Naive thymus-derived CD8-positive, alpha-beta T cell (primary cell): ENCODE measurements around the gene PRR15L. TPM values are rescaled to one million over a fixed set of nuclear protein-coding genes. Genes with fewer than 3 reads are reported as not detected.
"Not testable (repeated sequence)": the region's sequence is repeated elsewhere in the genome, so short reads cannot be mapped to it uniquely, and the experiment has no call there.

ENCODE experiments used
- ATAC-seq, 2 donors: fragments of 150-1000 bp; cut with Tn5 transposase in 1 of 2; sonication (Bioruptor Pico), chemical (Tn5 transposase) in 1 of 2; 1 replicate in 1 of 2; 2 replicates in 1 of 2; pipeline ENCODE4 v1.10.0; 2021; ENCODE audit warnings: mild to moderate bottlenecking in 2 of 2, moderate library complexity in 2 of 2
- POLR2A ChIA-PET: fragments of 350-600 bp; sonication (Branson Sonifier 250); formaldehyde crosslinking; loops from one replicate; lab custom pipeline; 2021; ENCODE audit warnings: antibody characterized with exemption; lab: Charles Lee
- DNase-seq, 10 donors: peaks; one replicate each; pipeline versions ENCODE4 v3.0.0 to v3.0.0-alpha.2; 2020 to 2022
- H3K27ac Mint-ChIP-seq, 10 donors: one replicate each; pipeline ENCODE4 v1.8.0; 2020 to 2022; ENCODE audit warnings: mild to moderate bottlenecking in 10 of 10, mixed read lengths in 10 of 10, moderate library complexity in 4 of 10, inconsistent platforms in 1 of 10
- H3K27me3 Mint-ChIP-seq, 5 donors: one replicate each; pipeline ENCODE4 v1.8.0; 2021 to 2022; ENCODE audit warnings: mixed read lengths in 5 of 5
- H3K36me3 Mint-ChIP-seq, 3 donors: one replicate each; pipeline ENCODE4 v1.8.0; 2020 to 2022; ENCODE audit warnings: mixed read lengths in 3 of 3, mild to moderate bottlenecking in 2 of 3, inconsistent platforms in 1 of 3
- H3K4me1 Mint-ChIP-seq, 4 donors: one replicate each; pipeline ENCODE4 v1.8.0; 2021 to 2022; ENCODE audit warnings: mixed read lengths in 4 of 4
- H3K4me3 Mint-ChIP-seq, 10 donors: one replicate each; pipeline ENCODE4 v1.8.0; 2020 to 2022; ENCODE audit warnings: mild to moderate bottlenecking in 10 of 10, mixed read lengths in 10 of 10, moderate library complexity in 6 of 10, inconsistent platforms in 1 of 10
- H3K9me3 Mint-ChIP-seq, 9 donors: one replicate each; pipeline ENCODE4 v1.8.0; 2020 to 2022; ENCODE audit warnings: mixed read lengths in 9 of 9, mild to moderate bottlenecking in 3 of 9, inconsistent platforms in 1 of 9, moderate library complexity in 1 of 9
- polyA plus RNA-seq, 3 donors: library from polyadenylated mRNA; unstranded; fragments of 300-500 nt; fragmentation: Illumina TruSeq; gene quantifications; one replicate each; pipeline ENCODE4 v1.2.3, GENCODE V29; 2021
- total RNA-seq, 8 experiments: library from RNA in 2 of 8; stranded (reverse) in 2 of 8; gene quantifications; one replicate each; pipeline ENCODE4 v1.2.3 and lab custom pipeline; 2021 to 2026

Gene PRR15L, protein sequence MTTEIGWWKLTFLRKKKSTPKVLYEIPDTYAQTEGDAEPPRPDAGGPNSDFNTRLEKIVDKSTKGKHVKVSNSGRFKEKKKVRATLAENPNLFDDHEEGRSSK
- total RNA-seq: not detected
- polyA plus RNA-seq: under 1 TPM; 0.14 to 0.36 (median 0.16) TPM
- total RNA-seq (lab: John Stamatoyannopoulos, UW): 0 reads per million in 6 experiments

DNA sequence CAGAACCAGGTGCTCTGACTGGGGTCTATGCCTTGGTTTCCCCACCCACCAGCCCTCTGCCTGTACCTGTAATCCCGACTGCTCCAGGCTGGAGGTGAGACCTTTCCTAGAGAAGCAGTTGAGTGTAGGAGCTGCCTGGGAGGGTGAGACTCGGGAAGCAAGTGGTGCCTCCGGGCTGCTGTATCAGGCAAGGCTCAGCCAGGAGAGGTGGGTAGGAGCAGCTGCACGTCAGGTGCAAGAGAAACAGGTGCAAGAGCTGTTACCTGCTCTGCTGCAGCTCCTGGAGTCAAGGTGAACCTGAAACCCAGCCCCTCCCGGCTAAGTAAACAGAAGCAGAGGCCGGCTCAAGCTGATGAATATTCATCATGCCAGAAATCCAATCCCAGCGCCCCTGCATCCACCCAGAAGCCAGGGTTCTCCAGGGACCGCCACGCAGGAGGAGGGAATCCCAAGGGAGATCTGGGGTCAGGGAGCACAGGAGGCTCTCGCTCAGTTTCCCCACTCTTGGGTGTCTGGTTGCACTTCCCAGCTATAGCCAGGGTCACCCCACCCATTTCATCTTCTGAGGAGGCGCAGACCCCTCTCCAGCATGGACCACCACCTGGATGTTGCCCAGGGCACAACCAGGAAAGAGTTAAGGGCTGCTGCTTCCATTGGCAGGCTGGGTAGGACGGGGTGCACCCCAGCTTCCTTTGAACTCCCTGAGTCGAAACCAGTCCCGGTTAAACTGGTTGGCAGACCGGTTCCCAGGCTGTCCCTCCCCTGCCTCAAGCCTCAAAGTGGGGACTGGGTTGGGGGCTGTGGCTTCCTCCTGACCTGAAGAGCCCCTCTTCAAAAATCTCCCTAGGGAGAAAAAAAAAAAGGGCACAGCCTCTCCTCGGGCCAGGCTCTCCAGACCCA is at the start of gene PRR15L:
TSS of gene PRR15L (minus strand) at position 293 of the 900 bp plus-strand sequence. CDS start 4,649 bp downstream, outside the sequence.
- ATAC-seq: no peak

DNA sequence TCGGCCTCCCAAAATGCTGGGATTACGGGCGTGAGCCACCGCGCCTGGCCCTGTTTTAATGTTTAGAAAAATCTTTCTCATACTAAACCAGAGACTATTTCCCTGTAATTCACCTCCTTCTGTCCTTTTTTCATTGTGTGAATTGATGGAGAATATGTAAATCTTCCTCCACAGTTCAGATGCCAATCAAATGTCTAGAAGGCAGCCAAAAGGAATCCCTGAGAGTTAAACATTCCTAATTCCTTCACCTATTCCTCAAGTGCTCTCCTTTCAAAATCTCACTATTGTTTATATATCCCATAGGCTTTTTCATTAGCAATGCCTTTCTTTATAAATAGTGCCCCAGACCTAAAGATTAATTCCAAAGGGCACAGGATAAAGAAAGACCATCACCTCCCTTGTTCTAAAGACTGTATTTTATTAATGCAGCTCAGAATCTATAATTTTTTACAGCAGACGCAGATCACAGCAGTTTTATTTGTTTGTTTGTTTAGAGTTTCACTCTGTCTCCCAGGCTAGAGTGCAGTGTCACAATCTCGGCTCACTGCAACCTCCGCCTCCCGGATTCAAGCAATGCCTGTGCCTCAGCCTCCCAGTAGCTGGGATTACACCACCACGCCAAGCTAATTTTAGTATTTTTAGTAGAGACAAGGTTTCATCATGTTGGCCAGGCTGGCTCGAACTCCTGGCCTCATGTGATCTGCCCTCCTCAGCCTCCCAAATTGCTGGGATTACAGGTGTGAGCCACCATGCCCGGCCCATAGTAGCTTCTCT is 49.4 kb upstream of the PRR15L start:
- Mint-ChIP-seq H3K27me3 (peaks cover 18 to 47% (median 34%) of the 10 kb centered on the region in 5 donors), H3K9me3 (no peaks in the 10 kb centered on the region), H3K36me3 (no peaks in the 10 kb centered on the region), H3K27ac (peak overlapping the region in 1 of 10 donors; percentile 0), H3K4me1 (peaks cover 7 to 17% (median 11%) of the 10 kb centered on the region in 4 donors), H3K4me3 (no peak overlapping the region)
- POLR2A ChIA-PET: no interaction called here
- no peak for ATAC-seq
- no peak for DNase-seq

More for the DNA sequence above, at the start of gene PRR15L:
- POLR2A ChIA-PET: interaction anchor here (1.0 to 1.5 kb wide), 2 partner anchors 13 to 33 kb away, joined by 3 to 5 read pairs; partner anchors contain the start of gene CDK5RAP3
- peaks cover 0 to 4% (median 4%) of the 10 kb centered on the region in 3 donors for H3K36me3 Mint-ChIP-seq
- no peak within 1 kb of the TSS for H3K4me3 Mint-ChIP-seq
- no peaks in the 10 kb centered on the region for H3K27me3 Mint-ChIP-seq
- no peak for DNase-seq
- peaks cover 0 to 5% (median 1%) of the 10 kb centered on the region in 4 donors for H3K4me1 Mint-ChIP-seq
- H3K9me3 Mint-ChIP-seq: no peaks in the 10 kb centered on the region
- H3K27ac Mint-ChIP-seq: no peak within 1 kb of the TSS

DNA sequence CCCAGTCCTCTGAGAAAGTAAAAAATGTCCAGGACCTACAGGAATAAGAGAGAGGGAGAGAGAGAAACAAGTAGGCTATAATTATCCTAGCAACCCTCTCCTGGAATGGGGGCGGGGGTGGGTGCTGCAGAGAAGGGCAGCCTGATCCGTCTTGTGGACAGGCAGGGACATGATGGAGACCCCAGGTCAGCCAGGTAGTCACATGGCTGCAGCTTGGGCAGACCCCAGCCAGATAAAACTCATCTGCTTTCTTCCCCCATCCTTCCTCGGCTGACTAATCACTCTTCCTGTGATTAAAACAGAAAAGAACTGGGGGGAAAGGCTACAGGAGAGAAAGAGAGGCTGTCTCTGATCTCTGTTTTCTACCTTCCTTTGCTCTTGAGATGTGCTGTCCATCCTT is 47.3 kb upstream of the PRR15L start:
- Mint-ChIP-seq H3K27ac (no peak overlapping the region), H3K36me3 (no peaks in the 10 kb centered on the region), H3K9me3 (no peaks in the 10 kb centered on the region), H3K4me3 (no peak overlapping the region), H3K4me1 (peaks cover 0 to 11% (median 0%) of the 10 kb centered on the region in 4 donors), H3K27me3 (peaks cover 9 to 32% (median 25%) of the 10 kb centered on the region in 5 donors)
- POLR2A ChIA-PET: no interaction called here
- DNase-seq (no peak), ATAC-seq (no peak)

DNA sequence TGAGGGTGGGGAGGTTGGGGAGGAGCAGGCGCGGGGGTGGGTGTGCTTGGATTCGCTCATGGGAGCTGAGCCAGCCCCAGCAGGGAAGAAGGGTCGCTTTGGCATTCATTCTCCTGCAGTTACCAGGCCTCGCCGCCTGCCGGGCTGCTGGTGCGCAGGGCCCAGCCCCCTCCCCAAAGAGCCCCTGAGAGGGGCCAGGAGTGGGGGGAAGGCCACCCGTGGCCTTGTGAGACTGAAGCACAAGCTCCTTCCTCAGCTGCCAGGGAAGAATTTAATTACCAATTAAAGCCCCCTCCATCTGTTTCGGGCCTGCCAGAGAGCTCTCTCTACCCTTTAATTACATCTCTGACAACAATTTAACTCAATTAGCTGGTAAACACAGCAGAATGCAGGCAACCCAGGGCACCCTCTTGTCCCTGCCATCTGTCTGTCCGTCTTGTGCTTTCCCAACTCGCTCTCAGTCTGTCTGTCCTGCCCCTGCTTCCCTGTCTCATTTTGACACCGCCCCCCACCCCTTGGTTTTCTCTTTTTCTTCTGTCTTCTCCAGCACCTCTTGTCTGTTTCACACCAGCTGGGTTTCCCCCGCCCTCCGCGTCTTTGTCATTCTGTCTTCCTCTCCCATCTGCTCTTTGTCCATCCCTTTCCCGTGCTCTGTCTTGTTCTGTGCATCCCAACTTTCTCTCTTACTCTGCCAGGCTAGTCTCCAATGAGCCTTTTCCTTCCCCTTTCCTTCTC is 45.9 kb upstream of the PRR15L start:
- H3K4me3 Mint-ChIP-seq: no peak overlapping the region
- no peaks in the 10 kb centered on the region for H3K9me3 Mint-ChIP-seq
- no peaks in the 10 kb centered on the region for H3K36me3 Mint-ChIP-seq
- H3K27me3 Mint-ChIP-seq: peaks cover 6 to 25% (median 18%) of the 10 kb centered on the region in 5 donors
- no peak overlapping the region for H3K27ac Mint-ChIP-seq
- peaks cover 0 to 17% (median 6%) of the 10 kb centered on the region in 4 donors for H3K4me1 Mint-ChIP-seq
- POLR2A ChIA-PET: no interaction called here
- no peak for ATAC-seq
- no peak for DNase-seq

DNA sequence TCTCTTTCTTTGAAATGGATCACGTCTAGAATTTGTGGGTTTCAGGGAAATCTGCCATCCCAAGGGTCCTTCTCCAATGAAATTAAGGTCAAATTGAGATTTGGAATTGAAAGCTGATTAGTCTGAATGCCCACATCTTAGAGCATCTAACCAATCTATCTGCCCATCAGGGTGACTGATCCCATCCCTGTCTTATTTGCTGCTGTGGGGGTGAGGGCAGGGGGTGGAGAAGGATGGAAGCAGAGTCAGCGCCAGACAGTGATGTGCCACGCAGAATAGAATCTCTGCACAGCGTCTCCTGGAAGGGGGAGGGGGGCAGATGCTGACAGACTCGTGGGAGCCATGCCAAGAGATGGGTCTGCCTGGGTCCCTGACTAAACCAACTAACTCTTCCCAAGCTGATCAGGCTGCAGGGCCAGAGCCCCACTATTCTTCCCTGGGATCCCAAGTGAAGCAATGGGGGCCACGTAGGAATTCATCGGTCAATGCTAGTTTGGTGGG is 45.3 kb upstream of the PRR15L start:
- Mint-ChIP-seq H3K4me3 (no peak overlapping the region), H3K4me1 (peaks cover 0 to 17% (median 6%) of the 10 kb centered on the region in 4 donors), H3K27ac (peak overlapping the region in 1 of 10 donors; percentile 32), H3K9me3 (no peaks in the 10 kb centered on the region), H3K36me3 (no peaks in the 10 kb centered on the region), H3K27me3 (peaks cover 3 to 25% (median 16%) of the 10 kb centered on the region in 5 donors)
- DNase-seq (no peak), ATAC-seq (no peak)
- POLR2A ChIA-PET: no interaction called here

DNA sequence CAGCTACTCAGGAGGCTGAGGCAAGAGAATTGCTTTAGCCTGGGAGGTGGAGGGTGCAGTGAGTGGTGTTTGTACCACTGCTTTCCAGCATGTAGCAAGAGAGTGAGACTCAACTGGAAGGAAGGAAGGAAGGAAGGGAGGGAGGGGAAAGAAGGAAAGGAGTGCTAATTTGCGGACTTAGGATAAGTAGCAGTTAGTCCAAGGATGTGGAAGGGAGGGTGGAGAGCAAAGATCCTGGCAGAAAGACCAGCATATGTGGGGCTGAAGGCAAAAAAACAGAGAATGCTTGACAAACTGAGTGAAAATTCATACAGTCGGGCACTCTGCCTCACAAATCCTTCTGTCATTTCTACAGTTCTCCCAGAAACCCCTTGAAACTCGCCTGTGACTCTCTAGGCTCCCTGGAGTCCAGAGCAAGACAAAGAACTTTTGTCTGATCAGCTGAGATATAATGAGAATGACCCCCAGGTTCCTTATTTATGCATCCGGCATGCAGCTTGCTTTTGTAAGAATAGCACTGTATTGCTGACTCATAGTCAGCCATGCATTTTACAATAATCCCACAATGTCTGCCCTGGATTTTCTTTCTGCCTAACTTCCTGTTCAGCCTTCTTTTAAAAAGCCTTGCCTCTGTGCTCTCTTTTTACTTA is 44.7 kb upstream of the PRR15L start:
- DNase-seq (no peak), ATAC-seq (no peak)
- Mint-ChIP-seq H3K4me3 (no peak overlapping the region), H3K4me1 (peaks cover 0 to 17% (median 6%) of the 10 kb centered on the region in 4 donors), H3K36me3 (no peaks in the 10 kb centered on the region), H3K27ac (peak overlapping the region in 1 of 10 donors; percentile 32), H3K9me3 (no peaks in the 10 kb centered on the region), H3K27me3 (peaks cover 3 to 22% (median 15%) of the 10 kb centered on the region in 5 donors)
- POLR2A ChIA-PET: no interaction called here

DNA sequence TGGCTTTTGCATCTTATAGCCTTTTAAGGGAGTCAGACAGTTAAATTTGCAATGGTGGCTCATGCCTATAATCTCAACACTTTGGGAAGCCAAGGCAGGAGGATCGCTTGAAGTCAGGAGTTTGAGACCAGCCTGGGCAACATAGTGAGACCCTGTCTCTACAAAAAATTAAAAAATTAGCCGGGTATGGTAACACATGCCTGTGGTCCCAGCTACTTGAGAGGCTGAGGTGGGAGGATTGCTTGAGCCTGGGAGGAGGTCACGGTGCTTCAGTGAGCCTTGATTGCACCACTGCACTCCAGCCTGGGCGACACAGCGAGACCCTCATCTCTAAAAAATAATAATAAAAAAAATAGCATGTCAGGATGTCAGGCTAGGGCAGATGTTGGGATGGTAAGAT is 44.0 kb upstream of the PRR15L start:
- POLR2A ChIA-PET, DNase-seq, H3K4me3 Mint-ChIP-seq, H3K9me3 Mint-ChIP-seq, ATAC-seq, H3K27ac Mint-ChIP-seq, H3K36me3 Mint-ChIP-seq: not testable (repeated sequence)
- Mint-ChIP-seq H3K4me1 (peaks cover 0 to 17% (median 6%) of the 10 kb centered on the region in 4 donors), H3K27me3 (peaks cover 0 to 15% (median 10%) of the 10 kb centered on the region in 5 donors)

DNA sequence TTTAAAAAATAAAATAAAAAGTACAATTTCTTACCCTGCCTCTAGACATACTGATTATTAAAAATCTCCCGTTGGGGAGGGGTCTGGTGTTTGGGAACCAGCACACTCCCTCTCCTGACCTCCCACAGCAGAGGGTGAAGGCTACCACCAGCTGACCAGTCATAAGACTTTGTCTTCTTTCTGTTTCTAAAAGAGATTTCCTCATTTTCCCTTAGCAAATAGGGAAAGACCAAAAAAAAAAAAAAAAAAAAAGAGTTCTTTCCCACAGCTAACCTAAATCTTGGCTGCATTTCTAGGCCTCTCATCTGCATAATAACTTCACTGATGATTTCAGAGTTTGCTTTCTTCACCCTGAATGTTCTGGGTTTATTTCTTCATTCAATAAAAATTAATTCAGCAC is 43.5 kb upstream of the PRR15L start:
- DNase-seq (no peak), ATAC-seq (no peak)
- peaks cover 0 to 17% (median 6%) of the 10 kb centered on the region in 4 donors for H3K4me1 Mint-ChIP-seq
- peaks cover 0 to 14% (median 8%) of the 10 kb centered on the region in 5 donors for H3K27me3 Mint-ChIP-seq
- no peak overlapping the region for H3K27ac Mint-ChIP-seq
- H3K36me3 Mint-ChIP-seq: no peaks in the 10 kb centered on the region
- POLR2A ChIA-PET: interaction anchor here (1.1 kb wide), 1 partner anchor 31 kb away, joined by 3 read pairs; the partner anchor contains the start of gene CDK5RAP3
- no peak overlapping the region for H3K4me3 Mint-ChIP-seq
- H3K9me3 Mint-ChIP-seq: no peaks in the 10 kb centered on the region

DNA sequence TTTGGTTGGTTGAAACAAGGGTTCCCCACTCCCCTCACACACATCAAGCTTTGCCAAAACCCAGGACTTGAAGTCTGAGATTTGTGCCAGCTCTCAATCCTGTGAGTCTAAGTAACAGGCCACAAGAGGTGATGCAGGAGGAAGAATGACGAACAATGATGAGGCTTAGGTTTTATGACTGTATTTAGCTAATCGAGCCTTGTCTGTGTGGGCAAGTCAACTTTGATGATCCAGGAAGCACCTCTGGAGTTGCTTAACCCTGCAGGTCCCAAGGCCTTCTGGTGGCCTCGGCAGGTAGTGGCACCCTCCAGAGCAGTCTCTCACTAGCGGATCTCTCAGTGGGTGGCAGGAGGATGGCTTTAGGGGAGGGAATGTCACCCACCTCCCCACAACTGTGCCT is 41.9 kb upstream of the PRR15L start:
- ATAC-seq (peak; percentile 23 to 91), DNase-seq (peak in 1 of 10 donors; percentile 23)
- H3K27me3 Mint-ChIP-seq: peaks cover 0 to 12% (median 7%) of the 10 kb centered on the region in 5 donors
- no peaks in the 10 kb centered on the region for H3K9me3 Mint-ChIP-seq
- POLR2A ChIA-PET: no interaction called here
- H3K27ac Mint-ChIP-seq: peak overlapping the region in 1 of 10 donors; percentile 40
- peaks cover 0 to 17% (median 6%) of the 10 kb centered on the region in 4 donors for H3K4me1 Mint-ChIP-seq
- H3K4me3 Mint-ChIP-seq: no peak overlapping the region
- no peaks in the 10 kb centered on the region for H3K36me3 Mint-ChIP-seq

DNA sequence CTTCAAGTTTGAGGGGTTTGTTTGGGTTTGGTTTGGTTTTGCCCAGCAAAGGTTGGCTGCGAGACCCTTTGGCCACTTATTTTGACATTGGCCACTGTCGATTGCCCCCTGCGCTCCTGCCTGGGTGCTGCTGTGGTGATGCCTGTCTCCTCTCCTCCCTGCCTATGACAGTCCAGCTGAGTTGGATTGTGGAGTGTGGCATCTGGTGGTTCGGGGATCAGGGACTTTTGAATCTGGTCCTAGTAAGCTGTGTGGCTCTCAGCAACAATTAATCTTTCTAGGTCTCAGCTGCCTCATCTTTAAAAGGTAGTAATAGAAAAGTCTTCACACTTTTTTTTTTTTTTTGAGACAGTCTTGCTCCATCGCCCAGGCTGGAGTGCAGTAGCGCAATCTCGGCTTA is 40.4 kb upstream of the PRR15L start:
- DNase-seq: no peak
- POLR2A ChIA-PET: no interaction called here
- Mint-ChIP-seq H3K9me3 (no peaks in the 10 kb centered on the region), H3K27ac (no peak overlapping the region), H3K36me3 (no peaks in the 10 kb centered on the region), H3K4me1 (peaks cover 0 to 15% (median 6%) of the 10 kb centered on the region in 4 donors), H3K4me3 (no peak overlapping the region), H3K27me3 (peaks cover 0 to 7% (median 0%) of the 10 kb centered on the region in 5 donors)
- no peak for ATAC-seq

DNA sequence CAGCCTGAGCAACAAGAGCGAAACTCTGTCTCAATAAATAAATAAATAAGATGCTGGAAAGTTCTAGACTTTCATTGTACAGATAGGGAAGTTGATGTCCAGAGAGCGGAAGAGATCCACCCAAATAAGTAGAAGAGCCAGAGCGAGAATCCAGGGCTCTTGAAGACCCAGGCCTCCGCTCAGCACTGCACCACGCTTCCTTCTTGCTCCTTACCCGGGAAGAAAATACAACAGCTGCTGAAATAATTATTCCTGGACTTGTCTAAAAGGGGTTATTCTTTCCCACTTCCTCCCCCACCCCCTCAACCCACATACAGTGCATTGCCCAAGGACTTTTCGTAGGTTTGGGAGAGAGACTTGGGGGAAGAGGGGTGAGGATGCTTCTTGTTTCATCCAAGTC is 39.9 kb upstream of the PRR15L start:
- Mint-ChIP-seq H3K36me3 (no peaks in the 10 kb centered on the region), H3K27ac (no peak overlapping the region), H3K9me3 (no peaks in the 10 kb centered on the region), H3K4me1 (peaks cover 0 to 12% (median 6%) of the 10 kb centered on the region in 4 donors), H3K4me3 (no peak overlapping the region), H3K27me3 (peaks cover 0 to 7% (median 0%) of the 10 kb centered on the region in 5 donors)
- ATAC-seq (no peak), DNase-seq (no peak)
- POLR2A ChIA-PET: no interaction called here
